Panc1 (cell line): Measurements from ENCODE around the gene GTF3A.

ENCODE experiments used
- CTCF ChIP-seq: fragments of 450-650 bp; IDR thresholded peaks from 2 replicates; pipeline ENCODE4 v1.5.1; 2017; ENCODE audit warnings: mild to moderate bottlenecking
- TCF7L2 ChIP-seq: IDR thresholded peaks from 2 replicates; pipeline ENCODE4 v1.6.1; 2011; ENCODE audit warnings: mild to moderate bottlenecking, low read depth, low read length, inconsistent platforms

GRCh38 chr13:27423333-27423732 lies 1.1 kb upstream of the GTF3A start:
- TF ChIP-seq TCF7L2 (no peak), CTCF (no peak)
